HepG2 (cell line): ENCODE data around the gene BRSK2. TPM values are rescaled to one million over a fixed set of nuclear protein-coding genes. Genes with fewer than 3 reads are reported as not detected.

Source experiments
- KDM3A ChIP-seq: IDR thresholded peaks from 2 replicates; pipeline ENCODE4 v1.6.1; 2018; ENCODE audit warnings: low read depth, missing compliant biosample characterization
- PCBP1 ChIP-seq: fragments of 200-400 bp; formaldehyde crosslinking; IDR thresholded peaks from 2 replicates; pipeline ENCODE4 v1.6.1; 2017; ENCODE audit warnings: mild to moderate bottlenecking, low read depth, low read length, borderline replicate concordance
- ZNF121 ChIP-seq: sonication (generic); formaldehyde crosslinking; IDR thresholded peaks from 2 replicates; pipeline ENCODE4 v1.5.0; 2020; ENCODE audit warnings: mild to moderate bottlenecking, missing genetic modification reagents
- ZNF318 ChIP-seq: sonication (generic); formaldehyde crosslinking; IDR thresholded peaks from 2 replicates; pipeline ENCODE4 v1.4.0; 2020; ENCODE audit warnings: mild to moderate bottlenecking, missing genetic modification reagents
- polyA plus RNA-seq, 8 experiments: library from polyadenylated mRNA; depleted of rRNA in 3 of 8; stranded (reverse) in 7 of 8; unstranded in 1 of 8; fragments of >200 nt; fragmentation: Illumina TruSeq in 4 of 8; extraction: Trizol in 4 of 8; gene quantifications; 2 replicates each; pipeline versions ENCODE4 v1.2.1 to v1.2.3, GENCODE V29; 2011 to 2016; ENCODE audit warnings: low read depth in 4 of 8, missing spikeins in 1 of 8, mixed read lengths in 1 of 8; ENCODE audit not compliant: insufficient read depth in 1 of 8
- total RNA-seq, 5 experiments: library from RNA; depleted of rRNA; stranded (reverse); fragments of >200 nt; fragmentation: Illumina TruSeq; extraction: Trizol; gene quantifications; 2 replicates each; pipeline ENCODE4 v1.2.3, GENCODE V29; 2016; ENCODE audit warnings: low read depth in 1 of 5

BRSK2 gene
- total and polyA plus RNA-seq, 2 of the 13 experiments (the other 11 are each of a cell fraction or from before 2014, with no cell fraction given), result 0.74 to 1.1 TPM

DNA sequence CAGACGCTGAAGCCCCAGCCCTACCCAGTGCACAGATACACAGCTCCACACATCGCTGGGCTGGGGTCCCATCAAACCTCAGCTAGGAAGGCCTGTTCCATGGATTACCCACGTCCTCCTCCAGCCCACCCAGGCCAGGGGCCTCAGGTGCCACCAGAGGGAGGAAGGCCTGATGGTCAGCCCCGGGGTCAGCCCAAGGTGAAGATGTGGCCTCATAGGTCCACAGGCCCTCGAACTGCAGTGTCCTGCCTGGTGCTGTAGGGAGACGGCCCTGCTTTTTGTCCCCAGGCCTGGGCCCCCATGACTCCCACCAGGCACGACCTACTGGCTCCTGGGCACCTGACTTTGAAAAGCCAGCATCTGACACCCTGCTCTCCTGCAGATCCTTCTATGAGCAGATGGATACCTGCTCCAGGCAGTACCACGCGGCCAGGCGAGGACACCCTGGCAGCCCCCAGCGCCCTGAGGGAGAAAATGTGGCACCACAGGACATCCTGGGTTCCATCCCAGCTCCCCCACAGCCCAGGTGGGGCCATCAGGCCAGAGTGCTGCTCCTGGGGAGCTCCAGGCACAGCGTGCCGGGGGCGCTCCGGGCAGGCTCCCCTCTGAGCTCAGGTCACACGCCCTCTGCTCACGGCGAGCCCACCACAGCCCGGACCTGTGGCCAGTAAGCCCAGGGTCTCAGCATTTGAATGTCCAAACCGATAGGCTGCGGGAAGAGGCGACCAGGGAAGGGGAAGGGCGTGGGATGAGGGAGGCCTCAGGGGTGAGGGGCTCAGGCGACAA lies 112.6 kb downstream of the BRSK2 start (continued):
- TF ChIP-seq ZNF318 (CRISPR knock-in tag) (no peak), PCBP1 (no peak), ZNF121 (CRISPR knock-in tag) (no peak), KDM3A (CRISPR knock-in tag) (no peak)
